Lung (tissue), 12 donors: ENCODE results near the gene AP1M2. TPM values are rescaled to one million over a fixed set of nuclear protein-coding genes. Genes with fewer than 3 reads are reported as not detected.

ENCODE experiments used
- ATAC-seq: fragments of 200-7000 bp; cut with Tn5 transposase; one replicate; pipeline ENCODE4 v1.9.1; 2020; ENCODE audit warnings: moderate number of reproducible peaks; ENCODE audit not compliant: insufficient read depth, low FRiP score
- DNase-seq, 3 donors: peaks; one replicate each; pipeline ENCODE4 v3.0.0-alpha.2; 2013 to 2017
- H3K27ac ChIP-seq, 2 donors: one replicate each; pipeline ENCODE4 v1.5.1; 2013; ENCODE audit warnings: mild to moderate bottlenecking in 2 of 2, moderate library complexity in 2 of 2, control low read depth in 1 of 2, inconsistent platforms in 1 of 2, low read depth in 1 of 2, low read length in 1 of 2
- H3K27me3 ChIP-seq, 3 donors: one replicate each; pipeline ENCODE4 v1.5.1; 2013; ENCODE audit warnings: low read length in 2 of 3; ENCODE audit not compliant: control insufficient read depth in 3 of 3, insufficient read depth in 3 of 3
- H3K36me3 ChIP-seq, 4 donors: one replicate each; pipeline ENCODE4 v1.5.1; 2013; ENCODE audit warnings: low read length in 4 of 4, mild to moderate bottlenecking in 1 of 4, moderate library complexity in 1 of 4; ENCODE audit not compliant: control insufficient read depth in 4 of 4, insufficient read depth in 4 of 4
- H3K4me1 ChIP-seq, 5 donors: one replicate each; pipeline ENCODE4 v1.5.1; 2013; ENCODE audit warnings: low read length in 5 of 5, mild to moderate bottlenecking in 2 of 5, moderate library complexity in 1 of 5; ENCODE audit not compliant: control insufficient read depth in 5 of 5, insufficient read depth in 5 of 5
- H3K4me3 ChIP-seq: one replicate; pipeline ENCODE4 v1.5.1; 2013; ENCODE audit warnings: mild to moderate bottlenecking, control low read depth, moderate library complexity
- H3K9ac ChIP-seq, 2 donors: one replicate each; pipeline ENCODE4 v1.5.1; 2013; ENCODE audit warnings: low read length in 2 of 2, control low read depth in 1 of 2; ENCODE audit not compliant: insufficient read depth in 1 of 2
- H3K9me3 ChIP-seq, 4 donors: one replicate each; pipeline ENCODE4 v1.5.1; 2013; ENCODE audit warnings: low read length in 3 of 4, mild to moderate bottlenecking in 1 of 4, moderate library complexity in 1 of 4; ENCODE audit not compliant: control insufficient read depth in 4 of 4, insufficient read depth in 3 of 4
- WGBS, 2 donors: extraction: QIAGEN DNeasy Blood & Tissue Kit; methylation state at CpG; one replicate each; pipeline ENCODE4 v1.1.7; 2013; 5-methylcytosine and 5-hydroxymethylcytosine counted together
- polyA plus RNA-seq, 2 donors: library from polyadenylated mRNA; stranded (reverse); fragments of 200-250 nt; gene quantifications; one replicate each; pipeline ENCODE4 v1.2.1, GENCODE V29; 2013
- total RNA-seq, 2 donors: library from RNA; depleted of rRNA in 1 of 2; stranded (reverse); fragments of >200 nt in 1 of 2; gene quantifications; one replicate each; pipeline ENCODE4 v1.2.1, GENCODE V29; 2014 to 2021
- TF ChIP-seq, protein P1 (sequence below): IDR thresholded peaks from 2 replicates; pipeline ENCODE4 v1.5.1; 2012; ENCODE audit warnings: mild to moderate bottlenecking; ENCODE audit errors: control extremely low read depth, extremely low read depth
- donor health status: control.
- donor health status: control.
- donor health status: Bipolar disorder and iron deficiency.
- donor health status: healthy.
- donor health status: DM: yes; HTN: yes; CAD: no.

Gene AP1M2
- total and polyA plus RNA-seq, 4 donors, result 31.6 to 70.9 (median 48.9) TPM

DNA sequence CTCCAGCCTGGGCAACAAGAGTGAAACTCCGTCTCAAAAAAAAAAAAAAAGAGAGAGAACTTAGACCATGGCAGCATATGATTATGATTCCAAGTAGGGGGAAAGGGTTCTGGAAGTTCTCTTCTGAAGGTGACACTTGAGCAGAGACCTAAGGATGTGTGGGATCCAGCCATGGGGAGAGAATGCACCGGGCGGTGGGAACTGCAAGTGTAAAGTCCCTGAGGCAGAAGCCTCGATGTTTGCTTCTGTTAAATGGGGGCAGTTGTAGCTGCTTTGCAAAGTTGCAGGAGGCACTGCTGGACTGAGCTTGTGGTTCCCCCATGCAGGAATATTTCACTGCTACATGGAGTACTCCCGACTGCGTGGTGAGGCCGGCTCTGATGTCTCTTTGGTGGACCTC, 47.3 kb upstream of the AP1M2 start:
- TF ChIP-seq, protein P1, sequence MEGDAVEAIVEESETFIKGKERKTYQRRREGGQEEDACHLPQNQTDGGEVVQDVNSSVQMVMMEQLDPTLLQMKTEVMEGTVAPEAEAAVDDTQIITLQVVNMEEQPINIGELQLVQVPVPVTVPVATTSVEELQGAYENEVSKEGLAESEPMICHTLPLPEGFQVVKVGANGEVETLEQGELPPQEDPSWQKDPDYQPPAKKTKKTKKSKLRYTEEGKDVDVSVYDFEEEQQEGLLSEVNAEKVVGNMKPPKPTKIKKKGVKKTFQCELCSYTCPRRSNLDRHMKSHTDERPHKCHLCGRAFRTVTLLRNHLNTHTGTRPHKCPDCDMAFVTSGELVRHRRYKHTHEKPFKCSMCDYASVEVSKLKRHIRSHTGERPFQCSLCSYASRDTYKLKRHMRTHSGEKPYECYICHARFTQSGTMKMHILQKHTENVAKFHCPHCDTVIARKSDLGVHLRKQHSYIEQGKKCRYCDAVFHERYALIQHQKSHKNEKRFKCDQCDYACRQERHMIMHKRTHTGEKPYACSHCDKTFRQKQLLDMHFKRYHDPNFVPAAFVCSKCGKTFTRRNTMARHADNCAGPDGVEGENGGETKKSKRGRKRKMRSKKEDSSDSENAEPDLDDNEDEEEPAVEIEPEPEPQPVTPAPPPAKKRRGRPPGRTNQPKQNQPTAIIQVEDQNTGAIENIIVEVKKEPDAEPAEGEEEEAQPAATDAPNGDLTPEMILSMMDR, result no peak
- 95 to 97% methylated on average over 7 of the region's 7 CpGs for WGBS, 2 donors
- H3K4me3 ChIP-seq, result no peak overlapping the region
- H3K27me3 ChIP-seq, result no peaks in the 10 kb centered on the region
- no peaks in the 10 kb centered on the region for H3K9me3 ChIP-seq
- no peak overlapping the region for H3K27ac ChIP-seq
- no peak for ATAC-seq
- H3K4me1 ChIP-seq, result peaks cover 0 to 2% (median 0%) of the 10 kb centered on the region in 5 donors
- H3K36me3 ChIP-seq, result peaks cover 7 to 58% (median 38%) of the 10 kb centered on the region in 4 donors
- DNase-seq, result no peak
- H3K9ac ChIP-seq, result no peak overlapping the region

DNA sequence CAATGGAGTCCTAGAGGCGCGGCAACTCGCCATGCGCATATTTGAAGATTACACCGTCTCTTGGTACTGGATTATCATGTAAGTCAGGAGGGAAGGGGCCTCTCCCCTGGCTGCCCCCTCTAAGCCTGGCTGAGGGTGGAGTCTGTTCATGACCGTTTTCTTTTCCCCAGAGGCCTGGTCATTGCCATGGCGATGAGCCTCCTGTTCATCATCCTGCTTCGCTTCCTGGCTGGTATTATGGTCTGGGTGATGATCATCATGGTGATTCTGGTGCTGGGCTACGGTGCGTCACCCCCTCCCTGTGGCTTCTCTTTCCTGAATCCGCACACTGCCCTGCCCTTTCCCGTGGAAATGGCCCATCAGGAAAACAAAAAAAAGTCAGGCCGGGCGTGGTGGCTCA, 44.8 kb upstream of the AP1M2 start:
- H3K36me3 ChIP-seq, result peaks cover 11 to 52% (median 38%) of the 10 kb centered on the region in 4 donors
- WGBS, 2 donors, result 83 to 85% methylated on average over 14 of the region's 14 CpGs
- H3K27me3 ChIP-seq, result no peaks in the 10 kb centered on the region
- TF ChIP-seq, protein P1, result no peak
- no peak overlapping the region for H3K4me3 ChIP-seq
- H3K27ac ChIP-seq, result peak overlapping the region in 1 of 2 donors; percentile 35
- H3K9me3 ChIP-seq, result no peaks in the 10 kb centered on the region
- H3K4me1 ChIP-seq, result no peaks in the 10 kb centered on the region
- ATAC-seq, result no peak
- no peak overlapping the region for H3K9ac ChIP-seq
- no peak for DNase-seq

DNA sequence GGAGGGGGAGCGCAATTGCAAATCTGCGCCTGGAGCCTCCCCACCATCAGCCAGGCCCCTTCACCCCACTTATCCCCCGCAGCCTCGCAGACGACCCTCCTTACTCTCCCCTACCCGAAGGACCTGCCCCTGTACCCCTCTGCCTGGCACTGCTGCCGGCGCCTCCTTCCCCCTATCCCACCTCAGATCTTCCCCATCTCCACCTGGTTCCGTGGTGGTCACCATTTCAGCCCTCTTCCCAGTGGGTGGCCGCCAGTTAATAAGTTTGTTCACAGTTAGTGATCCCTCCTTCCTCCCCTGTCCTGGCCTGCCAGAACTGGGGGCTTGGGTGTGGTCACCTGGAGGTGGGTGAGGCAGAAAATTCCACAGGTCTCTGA, 38.6 kb upstream of the AP1M2 start:
- Histone ChIP-seq H3K27me3 (no peaks in the 10 kb centered on the region), H3K9me3 (no peaks in the 10 kb centered on the region), H3K4me1 (peaks cover 0 to 13% (median 6%) of the 10 kb centered on the region in 5 donors), H3K4me3 (peak overlapping the region; percentile 71), H3K36me3 (peaks cover 3 to 18% (median 11%) of the 10 kb centered on the region in 4 donors), H3K27ac (peak overlapping the region; percentile 50 to 90), H3K9ac (peak overlapping the region; percentile 14 to 39)
- TF ChIP-seq, protein P1, result no peak
- 49 to 73% methylated on average over 10 of the region's 10 CpGs for WGBS, 2 donors
- ATAC-seq, result no peak
- DNase-seq, result no peak
